ENCODE measurements around the gene NME4. TPM values are rescaled to one million over a fixed set of nuclear protein-coding genes. Genes with fewer than 3 reads are reported as not detected.

NME4 gene
- total and polyA plus RNA-seq, 2 donors (not counting 1 experiment from before 2014, with no cell fraction given) = 48.7 to 61.9 TPM

- WGBS (ENCODE audit: insufficient coverage) = 92% methylated on average over 20 of the region's 20 CpGs
- H3K9me3 ChIP-seq (ENCODE audit: control extremely low read depth in 1 of 3, control insufficient read depth in 2 of 3, insufficient read depth in 1 of 3, low read length in 2 of 3) = no peaks in the 10 kb centered on the region
- H3K4me2 ChIP-seq (replicated peaks; ENCODE audit: low read depth, low read length, poor library complexity, severe bottlenecking) = peak overlapping the region; percentile 22
- H3K27me3 Mint-ChIP-seq = no peaks in the 10 kb centered on the region
- H3K27me3 ChIP-seq (replicated peaks in 1 of 4; ENCODE audit: control extremely low read depth in 1 of 4, control insufficient read depth in 3 of 4, insufficient read depth in 4 of 4, low read length in 3 of 4) = peaks cover 0 to 3% (median 0%) of the 10 kb centered on the region in 4 experiments
- peaks cover 6 to 18% of the 10 kb centered on the region in 2 donors for H3K4me1 ChIP-seq (ENCODE audit: control insufficient read depth in 2 of 2, insufficient read depth in 2 of 2, low read length in 2 of 2)
- H3K4me3 ChIP-seq (ENCODE audit: control extremely low read depth in 1 of 5, extremely low read depth in 1 of 5, insufficient read depth in 1 of 5, low read depth in 2 of 5, low read length in 4 of 5) = no peak overlapping the region
- intact Hi-C loops (cut with micrococcal nuclease) = no loop called here
- no peaks in the 10 kb centered on the region for H4K20me1 ChIP-seq (ENCODE audit: control insufficient read depth, insufficient read depth, low read length, poor library complexity, severe bottlenecking)
- peaks cover 0 to 42% of the 10 kb centered on the region in 2 experiments for H3K36me3 ChIP-seq (replicated peaks in 1 of 2; ENCODE audit: control extremely low read depth in 1 of 2, control insufficient read depth in 1 of 2, extremely low read depth in 1 of 2, insufficient read depth in 2 of 2, low read length in 1 of 2)
- peak overlapping the region; percentile 54 for H3K4me3 Mint-ChIP-seq
- ChIA-PET POLR2A (interaction anchor here (1.2 kb wide), 1 partner anchor 56 kb away, joined by 3 read pairs; the partner anchor contains the start of gene RAB11FIP3), CTCF (no interaction called here)
- H3K27ac ChIP-seq (ENCODE audit: low read length in 2 of 2) = no peak overlapping the region
- H3K4me1 Mint-ChIP-seq = peaks cover 17% of the 10 kb centered on the region
- DNase-seq (no peak), ATAC-seq (ENCODE audit: low read depth) (no peak)
- peak overlapping the region; percentile 37 for H3K27ac Mint-ChIP-seq
- no peak overlapping the region for H3K9ac ChIP-seq (ENCODE audit: low read length)
- TF ChIP-seq EZH2 (IDR thresholded peaks at IDR 0.05; ENCODE audit: borderline replicate concordance, insufficient read depth, low read depth, low read length, poor library complexity, severe bottlenecking) (no peak), CTCF (IDR thresholded peaks at IDR 0.05) (no peak)
- H3K9me3 Mint-ChIP-seq (ENCODE audit: insufficient read depth) = no peaks in the 10 kb centered on the region
- no peak overlapping the region for H2AFZ ChIP-seq (ENCODE audit: insufficient read depth, low read depth, low read length, poor library complexity, severe bottlenecking)
- no peaks in the 10 kb centered on the region for H3K79me2 ChIP-seq (ENCODE audit: control insufficient read depth, insufficient read depth, low read length)
Measured at GRCh38 chr16:369275-369865, 27.6 kb upstream of the NME4 start.

- DNase-seq = no peak
- Histone ChIP-seq H3K27ac (ENCODE audit: low read length in 2 of 2) (no peak overlapping the region), H2AFZ (ENCODE audit: insufficient read depth, low read depth, low read length, poor library complexity, severe bottlenecking) (no peak overlapping the region), H3K36me3 (replicated peaks in 1 of 2; ENCODE audit: control extremely low read depth in 1 of 2, control insufficient read depth in 1 of 2, extremely low read depth in 1 of 2, insufficient read depth in 2 of 2, low read length in 1 of 2) (peaks cover 0 to 47% of the 10 kb centered on the region in 2 experiments), H3K4me3 (ENCODE audit: control extremely low read depth in 1 of 5, extremely low read depth in 1 of 5, insufficient read depth in 1 of 5, low read depth in 2 of 5, low read length in 4 of 5) (peak overlapping the region in 3 of 5 experiments; percentile 31 to 47 (median 35)), H3K4me2 (replicated peaks; ENCODE audit: low read depth, low read length, poor library complexity, severe bottlenecking) (peak overlapping the region; percentile 64), H4K20me1 (ENCODE audit: control insufficient read depth, insufficient read depth, low read length, poor library complexity, severe bottlenecking) (no peaks in the 10 kb centered on the region), H3K4me1 (ENCODE audit: control insufficient read depth in 2 of 2, insufficient read depth in 2 of 2, low read length in 2 of 2) (peaks cover 6 to 18% of the 10 kb centered on the region in 2 donors), H3K9ac (ENCODE audit: low read length) (peak overlapping the region; percentile 35), H3K9me3 (ENCODE audit: control extremely low read depth in 1 of 3, control insufficient read depth in 2 of 3, insufficient read depth in 1 of 3, low read length in 2 of 3) (no peaks in the 10 kb centered on the region), H3K79me2 (ENCODE audit: control insufficient read depth, insufficient read depth, low read length) (no peaks in the 10 kb centered on the region), H3K27me3 (replicated peaks in 1 of 4; ENCODE audit: control extremely low read depth in 1 of 4, control insufficient read depth in 3 of 4, insufficient read depth in 4 of 4, low read length in 3 of 4) (no peaks in the 10 kb centered on the region)
- no peaks in the 10 kb centered on the region for H3K27me3 Mint-ChIP-seq
- H3K9me3 Mint-ChIP-seq (ENCODE audit: insufficient read depth) = no peaks in the 10 kb centered on the region
- no peak for ATAC-seq (ENCODE audit: low read depth)
- TF ChIP-seq CTCF (IDR thresholded peaks at IDR 0.05) (no peak), EZH2 (IDR thresholded peaks at IDR 0.05; ENCODE audit: borderline replicate concordance, insufficient read depth, low read depth, low read length, poor library complexity, severe bottlenecking) (no peak)
- 65% methylated on average over 27 of the region's 44 CpGs for WGBS (ENCODE audit: insufficient coverage)
- H3K4me3 Mint-ChIP-seq = peak overlapping the region; percentile 54
- intact Hi-C loops (cut with micrococcal nuclease) = loop anchor here (1.0 kb wide), 4 partner anchors 11 to 141 kb away; partner anchors contain the start of genes DECR2, LUC7L and PGAP6
- no peak overlapping the region for H3K27ac Mint-ChIP-seq
- ChIA-PET CTCF (interaction anchor here (0.6 to 1.7 kb wide), 5 partner anchors 11 to 304 kb away, joined by 3 to 8 read pairs (median 3); partner anchors contain the start of gene DECR2), POLR2A (interaction anchor here (0.6 to 1.2 kb wide), 5 partner anchors 16 to 55 kb away, joined by 3 to 7 read pairs (median 3); partner anchors contain the start of genes AXIN1, DECR2 and RAB11FIP3)
- peaks cover 17% of the 10 kb centered on the region for H3K4me1 Mint-ChIP-seq
Measured at GRCh38 chr16:369866-370436, 27.0 kb upstream of the NME4 start.
